Frontal cortex (tissue), 4 donors: ENCODE data around the gene VPS50. TPM values are rescaled to one million over a fixed set of nuclear protein-coding genes. Genes with fewer than 3 reads are reported as not detected.

Experiments used
- DNase-seq, 2 donors: peaks; one replicate each; pipeline ENCODE4 v3.0.0; 2012; ENCODE audit warnings: low spot score in 2 of 2
- FAIRE-seq: peaks from 2 replicates; lab custom pipeline; 2012; peaks lifted over from hg19 to GRCh38; lab: Jason Lieb, UNC
- total RNA-seq: library from RNA; depleted of rRNA; stranded (reverse); fragments of >200 nt; gene quantifications from one replicate; pipeline ENCODE4 v1.2.3, GENCODE V29; 2014
- donor health status: control.
- donor health status: control.
- donor health status: control.

The VPS50 gene, protein sequence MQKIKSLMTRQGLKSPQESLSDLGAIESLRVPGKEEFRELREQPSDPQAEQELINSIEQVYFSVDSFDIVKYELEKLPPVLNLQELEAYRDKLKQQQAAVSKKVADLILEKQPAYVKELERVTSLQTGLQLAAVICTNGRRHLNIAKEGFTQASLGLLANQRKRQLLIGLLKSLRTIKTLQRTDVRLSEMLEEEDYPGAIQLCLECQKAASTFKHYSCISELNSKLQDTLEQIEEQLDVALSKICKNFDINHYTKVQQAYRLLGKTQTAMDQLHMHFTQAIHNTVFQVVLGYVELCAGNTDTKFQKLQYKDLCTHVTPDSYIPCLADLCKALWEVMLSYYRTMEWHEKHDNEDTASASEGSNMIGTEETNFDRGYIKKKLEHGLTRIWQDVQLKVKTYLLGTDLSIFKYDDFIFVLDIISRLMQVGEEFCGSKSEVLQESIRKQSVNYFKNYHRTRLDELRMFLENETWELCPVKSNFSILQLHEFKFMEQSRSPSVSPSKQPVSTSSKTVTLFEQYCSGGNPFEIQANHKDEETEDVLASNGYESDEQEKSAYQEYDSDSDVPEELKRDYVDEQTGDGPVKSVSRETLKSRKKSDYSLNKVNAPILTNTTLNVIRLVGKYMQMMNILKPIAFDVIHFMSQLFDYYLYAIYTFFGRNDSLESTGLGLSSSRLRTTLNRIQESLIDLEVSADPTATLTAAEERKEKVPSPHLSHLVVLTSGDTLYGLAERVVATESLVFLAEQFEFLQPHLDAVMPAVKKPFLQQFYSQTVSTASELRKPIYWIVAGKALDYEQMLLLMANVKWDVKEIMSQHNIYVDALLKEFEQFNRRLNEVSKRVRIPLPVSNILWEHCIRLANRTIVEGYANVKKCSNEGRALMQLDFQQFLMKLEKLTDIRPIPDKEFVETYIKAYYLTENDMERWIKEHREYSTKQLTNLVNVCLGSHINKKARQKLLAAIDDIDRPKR
- 119 TPM for total RNA-seq

- peak; percentile 61 to 79 for DNase-seq
- FAIRE-seq, result peak; percentile 54
Observed at GRCh38 chr7:93231799-93232672, at the start of gene VPS50. Gene VPS50, plus strand, starts transcription at chr7:93232366. Its CDS starts 102 bp downstream, at chr7:93232468.

- no peak for FAIRE-seq
Observed at GRCh38 chr7:93185303-93186027, 46.7 kb upstream of the VPS50 start.

DNA sequence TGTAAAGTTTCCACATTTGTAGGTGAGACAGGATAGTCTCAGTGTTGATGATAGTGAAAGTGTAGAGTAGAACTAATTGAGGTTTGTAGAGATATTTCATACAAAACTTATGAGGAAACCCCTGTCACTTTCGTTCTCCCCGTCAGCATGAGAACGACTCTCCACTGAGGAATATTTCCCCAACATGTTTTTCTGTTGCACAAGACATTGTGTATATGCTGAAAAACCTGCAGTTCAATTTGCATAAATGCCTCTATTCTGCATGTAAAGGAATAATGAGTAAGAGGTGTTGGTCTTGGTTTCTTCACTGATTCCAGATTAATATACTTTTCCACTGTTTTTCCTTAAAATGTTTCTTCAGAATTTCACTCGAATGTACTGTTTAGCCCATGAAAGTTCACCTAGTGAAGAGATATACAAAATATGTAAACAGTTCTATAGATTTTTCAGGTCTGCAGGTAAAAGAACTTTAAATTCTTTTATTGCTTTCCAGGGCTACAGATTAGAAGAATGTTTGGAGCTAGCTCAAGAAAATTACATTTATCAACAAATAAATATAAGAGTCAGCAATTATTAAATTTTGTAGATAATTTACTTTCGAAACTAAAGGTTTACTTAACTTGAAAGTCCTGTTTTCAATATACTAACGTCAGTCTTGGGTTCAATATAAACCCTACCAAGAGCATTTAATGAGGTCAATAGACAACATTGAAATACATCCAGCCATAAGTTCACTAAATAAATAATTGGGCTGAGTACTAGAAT is 43.1 kb upstream of the VPS50 start:
- no peak for DNase-seq
- FAIRE-seq, result no peak

More at GRCh38 chr7:93185303-93186027, 46.7 kb upstream of the VPS50 start:
- DNase-seq, result no peak

DNA sequence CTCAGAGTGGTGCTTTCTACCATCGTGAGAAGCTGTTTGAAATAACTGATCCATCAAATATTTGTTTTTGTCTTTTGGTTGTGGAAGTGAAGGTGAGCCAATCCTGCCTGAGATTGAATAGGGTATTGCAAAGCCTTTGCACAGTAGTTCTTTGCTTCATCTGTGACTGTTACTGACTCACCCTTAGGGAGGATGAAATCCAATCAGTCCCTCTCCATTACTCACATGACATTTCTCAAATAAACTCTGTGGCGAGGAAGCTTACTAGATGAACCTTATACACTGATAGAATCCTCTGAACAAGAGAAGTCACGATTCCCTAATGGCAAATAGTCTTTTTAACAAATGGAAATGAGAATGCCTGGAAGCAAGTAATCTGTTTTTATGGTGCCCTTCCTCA is 37.8 kb upstream of the VPS50 start:
- no peak for DNase-seq
- no peak for FAIRE-seq

- no peak for FAIRE-seq
- DNase-seq, result no peak
Observed at GRCh38 chr7:93196336-93196735, 35.8 kb upstream of the VPS50 start.

DNA sequence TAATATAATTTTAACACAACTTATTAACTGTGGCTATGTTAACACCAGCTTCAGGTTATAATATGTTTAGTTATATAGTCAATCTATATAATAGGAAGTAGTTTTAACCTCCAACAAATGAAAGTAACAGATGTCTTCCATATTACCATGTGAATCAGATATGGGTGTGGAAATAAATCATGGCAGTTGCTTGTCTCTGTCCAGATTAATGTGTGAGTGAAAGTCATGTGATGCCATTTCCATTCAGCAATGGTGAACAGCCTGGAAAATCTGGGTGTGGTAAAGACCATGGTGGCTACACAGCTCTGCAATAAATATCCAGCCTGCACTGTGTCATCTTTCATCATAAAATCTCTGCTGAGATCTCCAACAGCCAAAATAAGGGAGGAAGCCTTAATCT is 33.7 kb upstream of the VPS50 start:
- DNase-seq (no peak), FAIRE-seq (no peak)

DNA sequence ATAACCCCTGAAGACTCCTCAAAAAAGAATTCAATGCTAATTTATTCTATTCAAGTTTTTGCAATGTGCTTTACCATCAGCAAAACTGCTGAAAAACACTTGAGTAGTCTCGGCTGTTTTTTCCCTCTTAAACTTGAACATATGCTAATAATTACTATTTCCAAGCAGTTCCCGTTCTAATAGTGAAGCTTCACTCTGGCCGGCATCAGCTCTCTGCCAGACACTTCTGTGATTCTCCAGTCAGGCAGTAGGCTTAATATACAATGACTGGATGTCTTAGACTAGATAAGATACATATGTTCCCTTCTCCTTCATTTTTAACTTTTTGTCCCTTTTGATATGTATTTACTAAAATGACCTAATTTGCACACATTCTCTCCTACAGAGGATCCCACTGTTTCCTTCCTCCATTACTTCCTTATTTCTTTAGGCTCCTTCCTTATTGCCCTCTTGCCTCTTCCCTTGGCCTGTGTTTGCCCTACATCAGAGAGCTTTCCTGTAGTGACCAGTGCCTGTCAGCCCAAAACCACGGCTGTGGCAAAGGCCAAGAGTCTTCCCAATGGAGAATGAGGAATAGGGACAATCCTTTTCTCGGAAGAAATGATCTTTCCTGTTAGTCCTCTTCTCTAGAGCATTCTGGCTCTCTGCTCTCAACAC is 29.4 kb upstream of the VPS50 start:
- DNase-seq (no peak), FAIRE-seq (no peak)

DNA sequence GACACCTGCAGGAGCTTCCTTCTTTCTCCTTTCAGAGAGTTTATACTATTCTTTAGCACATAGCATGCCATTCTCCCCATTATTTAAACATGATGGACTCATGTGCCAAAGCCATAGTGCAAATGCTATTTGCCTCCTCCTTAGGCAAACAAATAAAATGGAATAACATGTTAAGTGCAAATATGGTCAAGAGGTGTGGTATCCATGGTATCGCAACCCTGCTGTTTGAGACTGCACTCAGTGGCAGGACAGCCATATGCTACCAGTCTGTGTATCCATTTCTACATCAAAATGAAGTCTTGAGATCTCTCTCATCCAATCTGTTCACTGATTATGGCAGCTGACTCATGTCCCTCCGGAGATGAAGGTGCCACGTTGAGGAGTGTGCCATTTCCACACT is 28.7 kb upstream of the VPS50 start:
- DNase-seq (no peak), FAIRE-seq (no peak)

GRCh38 chr7:93205046-93205445 is 27.1 kb upstream of the VPS50 start:
- DNase-seq (no peak), FAIRE-seq (no peak)

DNA sequence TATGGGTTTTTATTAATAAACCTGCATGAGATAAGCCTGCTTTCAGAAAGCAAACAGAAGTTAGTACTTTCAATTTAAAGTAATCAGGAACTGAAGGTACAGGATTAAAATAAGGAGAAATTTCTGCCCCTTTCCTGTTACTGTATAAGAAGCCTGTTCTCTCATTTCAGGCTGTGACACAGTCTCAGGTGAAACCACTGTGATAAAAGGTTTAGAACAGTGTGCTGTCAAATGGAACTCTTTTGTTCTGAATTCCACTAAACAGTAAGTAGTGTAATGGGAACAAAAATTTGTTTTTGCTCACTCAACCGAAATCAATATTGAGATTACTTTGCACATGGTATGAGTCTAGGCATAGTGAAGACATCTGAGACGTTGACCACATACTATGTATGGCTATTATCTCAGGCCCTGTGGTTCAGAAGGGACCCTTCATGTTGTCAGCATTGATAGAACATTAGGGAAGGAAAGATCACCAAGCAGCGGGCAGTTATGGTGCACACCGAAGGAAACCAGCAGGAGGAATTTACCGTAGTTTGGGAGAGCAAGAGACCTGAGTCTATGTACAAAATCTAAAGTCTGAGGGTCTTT is 20.8 kb upstream of the VPS50 start:
- no peak for FAIRE-seq
- no peak for DNase-seq

- FAIRE-seq (no peak), DNase-seq (no peak)
Observed at GRCh38 chr7:93212881-93213280, 19.3 kb upstream of the VPS50 start.

DNA sequence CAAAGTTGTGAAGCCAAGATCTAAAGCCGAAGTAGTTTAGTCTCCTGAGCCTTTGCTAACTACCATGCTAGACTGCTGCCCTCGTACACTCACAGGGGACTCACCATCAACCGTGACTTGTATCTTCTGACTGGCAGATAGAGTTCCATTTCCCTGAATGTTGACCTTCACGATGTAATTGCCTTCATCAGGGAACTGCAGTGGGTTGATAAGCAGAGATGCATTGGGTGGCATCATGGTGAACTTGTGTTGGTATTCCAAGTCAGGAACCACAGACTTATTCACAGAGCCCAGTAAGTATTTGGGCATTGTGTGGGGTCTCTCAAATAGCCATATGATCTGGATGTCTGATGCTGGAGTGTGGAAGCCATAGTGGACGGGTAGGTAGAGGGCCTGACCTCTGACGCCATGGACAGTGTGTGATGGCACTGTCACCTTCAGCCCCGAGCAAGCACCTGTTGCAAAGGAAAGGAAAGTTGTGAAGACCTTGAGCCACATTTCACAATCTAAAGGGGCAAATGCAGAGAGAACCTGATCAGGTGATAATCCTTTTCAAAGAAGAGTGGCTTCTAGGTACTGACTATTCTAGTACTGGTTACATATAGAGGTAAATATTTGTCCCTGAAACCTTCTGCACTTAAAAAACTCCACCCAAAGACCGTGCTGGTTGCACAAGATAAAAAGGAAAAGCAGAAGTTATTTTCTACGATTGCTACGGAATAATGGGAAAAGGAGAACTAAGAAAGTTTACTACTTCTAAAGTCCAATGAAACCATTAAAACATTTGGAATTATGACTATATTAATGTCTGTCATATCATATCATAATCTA is 13.0 kb upstream of the VPS50 start:
- FAIRE-seq (no peak), DNase-seq (no peak)

DNA sequence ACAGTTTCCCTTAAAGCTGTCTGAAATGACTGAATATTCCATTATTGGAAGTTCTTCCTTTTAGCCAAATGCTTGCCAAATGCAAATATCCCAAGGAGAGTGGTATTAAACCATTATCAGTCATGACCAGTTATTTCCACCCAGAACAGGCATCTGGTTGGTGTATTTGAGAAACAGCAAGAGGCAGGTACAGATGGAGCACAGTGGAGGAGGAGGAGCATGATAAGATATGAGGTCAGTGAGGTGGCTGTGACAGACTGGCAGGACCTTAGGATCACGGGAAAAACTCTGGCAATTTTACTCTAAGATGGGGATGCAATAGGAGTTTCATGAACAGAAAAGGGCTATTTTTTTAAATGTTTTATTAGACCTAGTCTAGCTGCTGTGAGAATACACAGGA is 12.3 kb upstream of the VPS50 start:
- DNase-seq (no peak), FAIRE-seq (no peak)

DNA sequence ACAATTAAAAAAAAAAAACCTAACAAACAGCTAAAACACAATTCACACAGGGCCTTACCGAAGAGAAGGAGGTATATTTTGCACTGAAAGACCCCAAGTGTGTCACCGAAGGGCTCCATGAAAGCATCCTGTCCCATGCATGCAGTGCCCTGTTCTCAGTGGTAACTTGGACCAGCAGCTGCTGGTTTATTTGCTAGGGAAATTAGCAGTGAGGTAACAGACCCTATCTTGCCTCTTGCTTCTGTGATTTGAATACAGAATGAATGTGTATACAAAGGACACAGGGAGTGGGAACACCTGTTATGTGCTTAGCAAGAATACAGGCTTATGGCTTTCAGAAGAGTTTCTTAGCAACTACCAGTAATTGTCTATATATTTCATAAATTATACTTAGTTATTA is 5.9 kb upstream of the VPS50 start, which contains the start of gene HEPACAM2:
HEPACAM2 (minus strand) TSS at position 160 of the 400 bp plus-strand sequence.
- no peak for FAIRE-seq
- no peak for DNase-seq

DNA sequence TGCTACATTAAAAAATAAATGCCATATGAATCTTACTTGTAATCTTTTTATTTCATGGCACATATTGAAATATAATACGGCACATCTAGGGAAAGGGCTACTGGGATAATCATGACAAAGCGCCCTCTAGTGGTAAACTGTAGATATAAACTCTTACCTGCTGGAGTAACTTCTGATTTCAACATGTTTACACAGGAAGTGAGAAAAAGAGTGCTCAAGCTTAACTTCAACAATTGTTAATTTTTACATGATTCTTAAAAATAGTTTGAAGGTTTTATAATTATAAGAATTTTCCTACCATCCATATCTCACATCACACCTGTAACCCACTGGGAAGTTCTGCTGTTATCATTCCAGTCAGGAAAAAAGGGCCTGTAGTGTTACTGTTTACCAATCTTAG is 3.9 kb upstream of the VPS50 start:
- FAIRE-seq (peak; percentile 57), DNase-seq (peak in 1 of 2 donors; percentile 6)

DNA sequence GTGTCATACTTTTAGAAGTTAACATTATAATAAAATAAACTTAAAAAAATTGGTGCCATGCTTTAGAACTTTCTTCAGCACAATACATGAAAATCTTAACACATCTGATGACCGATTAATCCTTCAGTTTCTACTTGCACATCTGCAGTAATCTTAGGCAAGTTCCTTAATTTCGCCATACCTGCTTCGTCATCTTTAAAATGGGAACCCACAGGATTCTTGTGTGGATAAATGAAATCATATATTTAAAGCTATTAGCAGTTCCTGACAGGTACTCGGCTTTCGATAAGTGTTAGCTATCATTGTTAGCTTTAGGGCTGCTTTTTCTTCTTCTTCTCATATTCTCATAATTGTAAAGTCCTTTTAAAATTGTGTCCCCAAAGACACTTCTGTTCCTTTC is 907 bp upstream of the VPS50 start:
- FAIRE-seq (no peak), DNase-seq (no peak)

DNA sequence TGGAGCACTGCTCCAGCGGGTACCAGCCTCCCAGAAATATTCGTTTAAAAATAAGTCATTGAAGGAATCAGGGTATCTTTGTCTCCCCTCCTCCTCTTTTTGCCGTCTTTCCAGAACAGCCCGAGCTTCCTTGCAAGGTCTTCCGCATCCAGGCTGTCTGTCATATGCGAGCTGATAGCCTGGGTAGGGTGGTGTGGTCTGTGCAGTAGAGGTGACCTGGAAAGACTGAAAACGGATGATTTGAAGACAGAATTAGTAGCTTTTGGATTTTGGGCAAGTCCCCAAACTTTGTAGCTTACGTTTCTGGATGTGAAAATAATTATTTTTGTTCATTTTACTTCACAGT is 480 bp downstream of the VPS50 start:
- no peak for FAIRE-seq
- DNase-seq, result no peak
